SU-DHL-6 (cell line): ENCODE data around the gene LY9.

Experiments used
- EZH2phosphoT487 ChIP-seq: fragments of 200-600 bp; sonication (generic), shearing (Covaris generic); conservative IDR thresholded peaks from 2 replicates; pipeline ENCODE4 v1.6.1; 2018; ENCODE audit warnings: mild to moderate bottlenecking, antibody characterized with exemption, low read length, moderate library complexity, mixed read lengths
- TF ChIP-seq, protein P1 (sequence below): fragments of 200-600 bp; sonication (generic); IDR thresholded peaks from one replicate; pipeline ENCODE4 v1.5.1; 2017; ENCODE audit warnings: antibody characterized with exemption, mild to moderate bottlenecking, low read length, moderate library complexity; ENCODE audit not compliant: insufficient read depth, poor library complexity, severe bottlenecking

- TF ChIP-seq, protein P1, sequence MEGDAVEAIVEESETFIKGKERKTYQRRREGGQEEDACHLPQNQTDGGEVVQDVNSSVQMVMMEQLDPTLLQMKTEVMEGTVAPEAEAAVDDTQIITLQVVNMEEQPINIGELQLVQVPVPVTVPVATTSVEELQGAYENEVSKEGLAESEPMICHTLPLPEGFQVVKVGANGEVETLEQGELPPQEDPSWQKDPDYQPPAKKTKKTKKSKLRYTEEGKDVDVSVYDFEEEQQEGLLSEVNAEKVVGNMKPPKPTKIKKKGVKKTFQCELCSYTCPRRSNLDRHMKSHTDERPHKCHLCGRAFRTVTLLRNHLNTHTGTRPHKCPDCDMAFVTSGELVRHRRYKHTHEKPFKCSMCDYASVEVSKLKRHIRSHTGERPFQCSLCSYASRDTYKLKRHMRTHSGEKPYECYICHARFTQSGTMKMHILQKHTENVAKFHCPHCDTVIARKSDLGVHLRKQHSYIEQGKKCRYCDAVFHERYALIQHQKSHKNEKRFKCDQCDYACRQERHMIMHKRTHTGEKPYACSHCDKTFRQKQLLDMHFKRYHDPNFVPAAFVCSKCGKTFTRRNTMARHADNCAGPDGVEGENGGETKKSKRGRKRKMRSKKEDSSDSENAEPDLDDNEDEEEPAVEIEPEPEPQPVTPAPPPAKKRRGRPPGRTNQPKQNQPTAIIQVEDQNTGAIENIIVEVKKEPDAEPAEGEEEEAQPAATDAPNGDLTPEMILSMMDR = no peak
- TF ChIP-seq EZH2phosphoT487 = no peak
These were observed 17.0 kb upstream of the LY9 start for GRCh38 chr1:160778976-160779375.
